GM12891 (cell line): Measurements from ENCODE around the gene SPACDR.

ENCODE experiments used
- PAX5 ChIP-seq: IDR thresholded peaks from 2 replicates; pipeline ENCODE4 v1.6.1; 2011; ENCODE audit warnings: low read length, moderate library complexity, mild to moderate bottlenecking; ENCODE audit not compliant: insufficient read depth, severe bottlenecking
- POLR2A ChIP-seq: IDR thresholded peaks from 2 replicates; pipeline ENCODE4 v1.6.1; 2011; ENCODE audit warnings: low read depth, low read length, control low read depth
- POLR2AphosphoS5 ChIP-seq: IDR thresholded peaks from 2 replicates; pipeline ENCODE4 v1.6.1; 2011; ENCODE audit warnings: low read depth, low read length, control low read depth
- POU2F2 ChIP-seq: IDR thresholded peaks from 2 replicates; pipeline ENCODE4 v1.6.1; 2011; ENCODE audit warnings: low read depth, mild to moderate bottlenecking, control low read depth, low read length, moderate library complexity
- SPI1 ChIP-seq: IDR thresholded peaks from 2 replicates; pipeline ENCODE4 v1.6.1; 2011; ENCODE audit warnings: low read depth, low read length, control low read depth
- TAF1 ChIP-seq: IDR thresholded peaks from 2 replicates; pipeline ENCODE4 v1.6.1; 2011; ENCODE audit warnings: low read depth, low read length, control low read depth

GRCh38 chr7:100488333-100489095, 24.5 kb upstream of the SPACDR start:
- no peak for TF ChIP-seq POLR2A
- no peak for TF ChIP-seq POLR2AphosphoS5
- no peak for TF ChIP-seq SPI1
- TF ChIP-seq TAF1, result no peak
- no peak for TF ChIP-seq POU2F2
- TF ChIP-seq PAX5, result no peak
